Gastrocnemius medialis (tissue), 4 donors: ENCODE results near the gene FASTK. TPM values are rescaled to one million over a fixed set of nuclear protein-coding genes. Genes with fewer than 3 reads are reported as not detected.

ENCODE experiments used
- ATAC-seq, 2 donors: fragments of 150-250 bp; one replicate each; pipeline ENCODE4 v1.9.1; 2016
- DNase-seq, 2 donors: peaks; one replicate each; pipeline ENCODE4 v3.0.0-alpha.2; 2019
- H3K27ac ChIP-seq, 4 donors: fragments of 200-600 bp; sonication (generic); 1 replicate in 1 of 4; 2 replicates in 3 of 4; pipeline ENCODE4 v1.5.1; 2016 to 2018; ENCODE audit warnings: mild to moderate bottlenecking in 2 of 4, moderate library complexity in 1 of 4
- H3K27me3 ChIP-seq, 3 donors: fragments of 200-600 bp; sonication (generic) in 2 of 3; 1 replicate in 1 of 3; 2 replicates in 2 of 3; pipeline versions ENCODE4 v1.5.1 to v1.6.0; 2016 to 2019; ENCODE audit warnings: mild to moderate bottlenecking in 1 of 3, moderate library complexity in 1 of 3
- H3K36me3 ChIP-seq, 2 donors: fragments of 200-600 bp; sonication (generic) in 1 of 2; one replicate each; pipeline ENCODE4 v1.5.1; 2017 to 2018
- H3K4me1 ChIP-seq, 2 donors: fragments of 200-600 bp; sonication (generic) in 1 of 2; one replicate each; pipeline ENCODE4 v1.5.1; 2016 to 2017; ENCODE audit warnings: mild to moderate bottlenecking in 2 of 2
- H3K4me3 ChIP-seq, 4 donors: fragments of 200-600 bp; sonication (generic) in 3 of 4; 1 replicate in 1 of 4; 2 replicates in 3 of 4; pipeline ENCODE4 v1.5.1; 2016 to 2019; ENCODE audit warnings: mild to moderate bottlenecking in 2 of 4
- H3K9me3 ChIP-seq, 3 donors: fragments of 200-600 bp; sonication (generic) in 2 of 3; 1 replicate in 1 of 3; 2 replicates in 2 of 3; pipeline ENCODE4 v1.5.1; 2016 to 2019
- CTCF ChIP-seq, 5 experiments: fragments of 450-650 bp in 3 of 5; fragments of 200-600 bp in 2 of 5; sonication (generic) in 2 of 5; IDR thresholded peaks in 4 of 5; conservative IDR thresholded peaks in 1 of 5; 1 replicate in 4 of 5; 2 replicates in 1 of 5; pipeline ENCODE4 v1.5.1; 2016 to 2019; ENCODE audit warnings: antibody characterized with exemption in 5 of 5, mild to moderate bottlenecking in 3 of 5, moderate library complexity in 3 of 5
- POLR2A ChIP-seq, 2 donors: fragments of 450-650 bp; IDR thresholded peaks; one replicate each; pipeline ENCODE4 v1.6.1; 2017; ENCODE audit warnings: antibody characterized with exemption in 2 of 2, mild to moderate bottlenecking in 2 of 2, moderate library complexity in 2 of 2
- in situ Hi-C, 4 donors: fragments of 200-750 bp; cut with MboI; loops; one replicate each; pipeline versions ENCODE4 v1.15.0 to v1.8.0; 2017; ENCODE audit warnings: low sequenced_read_pairs in 4 of 4
- intact Hi-C: fragments of 100-400 bp; cut with DNase I; formaldehyde crosslinking; loops from one replicate; pipeline ENCODE4 v1.15.1; 2023; ENCODE audit warnings: low total_unique reads
- total RNA-seq, 4 donors: library from RNA; depleted of rRNA; stranded (reverse); fragments of >200 nt; gene quantifications; one replicate each; pipeline versions ENCODE4 v1.1.0 to v1.2.3, GENCODE V29; 2016

The FASTK gene
- total RNA-seq, 4 donors from 2014 or later: 108 to 181 (median 141) TPM

GRCh38 chr7:151056283-151056665 is 24.3 kb downstream of the FASTK start:
- ATAC-seq (no peak), DNase-seq (no peak)
- Histone ChIP-seq H3K4me3 (no peak overlapping the region), H3K9me3 (no peaks in the 10 kb centered on the region), H3K27me3 (no peaks in the 10 kb centered on the region), H3K4me1 (peaks cover 22 to 31% of the 10 kb centered on the region in 2 donors), H3K27ac (no peak overlapping the region), H3K36me3 (no peaks in the 10 kb centered on the region)
- TF ChIP-seq POLR2A (IDR thresholded peaks at IDR 0.05): no peak
- no peak for TF ChIP-seq CTCF (IDR thresholded peaks at IDR 0.05 in 4 of 5, conservative IDR thresholded peaks at IDR 0.05 in 1 of 5)
- intact Hi-C loops: loop anchor here (5.0 kb wide), 1 partner anchor 1701 kb away; the partner anchor contains the start of gene ACTR3B
- in situ Hi-C loops: no loop called here

- in situ Hi-C loops (no loop called here), intact Hi-C loops (no loop called here)
- H3K4me1 ChIP-seq: peaks cover 14 to 17% of the 10 kb centered on the region in 2 donors
- H3K36me3 ChIP-seq: no peaks in the 10 kb centered on the region
- H3K9me3 ChIP-seq: no peaks in the 10 kb centered on the region
- H3K27me3 ChIP-seq: peaks cover 0 to 8% (median 0%) of the 10 kb centered on the region in 3 donors
- no peak overlapping the region for H3K4me3 ChIP-seq
- no peak for TF ChIP-seq POLR2A (IDR thresholded peaks at IDR 0.05)
- no peak for TF ChIP-seq CTCF (IDR thresholded peaks at IDR 0.05 in 4 of 5, conservative IDR thresholded peaks at IDR 0.05 in 1 of 5)
- H3K27ac ChIP-seq: no peak overlapping the region
- DNase-seq (no peak), ATAC-seq (no peak)
Observed at GRCh38 chr7:151053751-151054150, 26.9 kb downstream of the FASTK start.

GRCh38 chr7:151053096-151053495 is 27.5 kb downstream of the FASTK start:
- intact Hi-C loops: no loop called here

GRCh38 chr7:151051108-151051507 is 29.5 kb downstream of the FASTK start:
- H3K36me3 ChIP-seq: no peaks in the 10 kb centered on the region
- H3K9me3 ChIP-seq: no peaks in the 10 kb centered on the region
- in situ Hi-C loops (no loop called here), intact Hi-C loops (no loop called here)
- DNase-seq (no peak), ATAC-seq (peak; percentile 16 to 37)
- peaks cover 0 to 8% (median 0%) of the 10 kb centered on the region in 3 donors for H3K27me3 ChIP-seq
- TF ChIP-seq CTCF (IDR thresholded peaks at IDR 0.05 in 4 of 5, conservative IDR thresholded peaks at IDR 0.05 in 1 of 5): no peak
- TF ChIP-seq POLR2A (IDR thresholded peaks at IDR 0.05): no peak
- peaks cover 0 to 6% of the 10 kb centered on the region in 2 donors for H3K4me1 ChIP-seq
- no peak overlapping the region for H3K4me3 ChIP-seq
- no peak overlapping the region for H3K27ac ChIP-seq

More at GRCh38 chr7:151053096-151053495, 27.5 kb downstream of the FASTK start:
- TF ChIP-seq POLR2A (IDR thresholded peaks at IDR 0.05): no peak
- TF ChIP-seq CTCF (IDR thresholded peaks at IDR 0.05 in 4 of 5, conservative IDR thresholded peaks at IDR 0.05 in 1 of 5): no peak
- Histone ChIP-seq H3K4me1 (peaks cover 8 to 14% of the 10 kb centered on the region in 2 donors), H3K4me3 (no peak overlapping the region), H3K9me3 (no peaks in the 10 kb centered on the region), H3K27ac (no peak overlapping the region), H3K27me3 (peaks cover 0 to 8% (median 0%) of the 10 kb centered on the region in 3 donors), H3K36me3 (no peaks in the 10 kb centered on the region)
- ATAC-seq (no peak), DNase-seq (no peak)
- in situ Hi-C loops: no loop called here
